WERI-Rb-1 (cell line): ENCODE data around the gene PEMT.

Experiments used
- DNase-seq: peaks from one replicate; pipeline ENCODE4 v3.0.0-alpha.2; 2020
- H3K27ac ChIP-seq: fragments of 250-450 bp; sonication (Bioruptor Pico); 2 replicates; pipeline ENCODE4 v1.5.1; 2020; ENCODE audit warnings: mild to moderate bottlenecking, moderate library complexity
- H3K27me3 ChIP-seq: fragments of 250-450 bp; sonication (Bioruptor Pico); 2 replicates; pipeline ENCODE4 v1.5.1; 2021; ENCODE audit warnings: mild to moderate bottlenecking, low read depth, moderate library complexity; ENCODE audit not compliant: insufficient read depth, severe bottlenecking
- H3K36me3 ChIP-seq: fragments of 250-450 bp; sonication (Bioruptor Pico); 2 replicates; pipeline ENCODE4 v1.5.1; 2020; ENCODE audit warnings: mild to moderate bottlenecking, moderate library complexity
- H3K4me3 ChIP-seq: 2 replicates; pipeline ENCODE4 v1.5.1; 2011; ENCODE audit warnings: low read depth, mild to moderate bottlenecking, control low read depth, low read length
- H3K9me3 ChIP-seq: fragments of 250-450 bp; sonication (Bioruptor Pico); 2 replicates; pipeline ENCODE4 v1.5.1; 2021; ENCODE audit warnings: mild to moderate bottlenecking, moderate library complexity; ENCODE audit not compliant: severe bottlenecking
- TF ChIP-seq, protein P1 (sequence below): IDR thresholded peaks from 2 replicates; pipeline ENCODE4 v1.5.1; 2011; ENCODE audit warnings: low read depth, mild to moderate bottlenecking, control low read depth, inconsistent platforms, low read length

Gene PEMT

DNA sequence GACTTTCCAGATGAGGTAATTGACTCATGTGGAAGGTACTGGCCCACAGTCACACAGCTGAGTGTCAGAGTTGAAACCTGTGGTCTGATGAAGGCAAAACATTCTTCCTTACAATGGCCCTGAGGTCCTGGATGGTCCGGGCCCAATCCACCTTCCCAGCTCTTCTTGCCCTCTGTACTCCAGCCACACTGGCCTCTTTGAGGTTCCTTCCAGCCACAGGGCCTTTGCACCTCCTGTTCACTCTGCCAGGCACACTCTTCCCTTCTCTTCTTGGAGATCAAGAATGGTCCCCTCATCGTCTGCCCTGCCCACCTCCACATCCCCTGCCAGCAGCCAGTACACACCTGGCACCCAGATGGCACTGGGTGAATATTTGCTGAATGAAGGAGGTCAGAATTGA is 6.5 kb upstream of the PEMT start:
- Histone ChIP-seq H3K9me3 (no peaks in the 10 kb centered on the region), H3K36me3 (no peaks in the 10 kb centered on the region), H3K27ac (no peak overlapping the region), H3K4me3 (no peak overlapping the region), H3K27me3 (no peaks in the 10 kb centered on the region)
- no peak for DNase-seq
- TF ChIP-seq, protein P1, sequence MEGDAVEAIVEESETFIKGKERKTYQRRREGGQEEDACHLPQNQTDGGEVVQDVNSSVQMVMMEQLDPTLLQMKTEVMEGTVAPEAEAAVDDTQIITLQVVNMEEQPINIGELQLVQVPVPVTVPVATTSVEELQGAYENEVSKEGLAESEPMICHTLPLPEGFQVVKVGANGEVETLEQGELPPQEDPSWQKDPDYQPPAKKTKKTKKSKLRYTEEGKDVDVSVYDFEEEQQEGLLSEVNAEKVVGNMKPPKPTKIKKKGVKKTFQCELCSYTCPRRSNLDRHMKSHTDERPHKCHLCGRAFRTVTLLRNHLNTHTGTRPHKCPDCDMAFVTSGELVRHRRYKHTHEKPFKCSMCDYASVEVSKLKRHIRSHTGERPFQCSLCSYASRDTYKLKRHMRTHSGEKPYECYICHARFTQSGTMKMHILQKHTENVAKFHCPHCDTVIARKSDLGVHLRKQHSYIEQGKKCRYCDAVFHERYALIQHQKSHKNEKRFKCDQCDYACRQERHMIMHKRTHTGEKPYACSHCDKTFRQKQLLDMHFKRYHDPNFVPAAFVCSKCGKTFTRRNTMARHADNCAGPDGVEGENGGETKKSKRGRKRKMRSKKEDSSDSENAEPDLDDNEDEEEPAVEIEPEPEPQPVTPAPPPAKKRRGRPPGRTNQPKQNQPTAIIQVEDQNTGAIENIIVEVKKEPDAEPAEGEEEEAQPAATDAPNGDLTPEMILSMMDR = no peak

DNA sequence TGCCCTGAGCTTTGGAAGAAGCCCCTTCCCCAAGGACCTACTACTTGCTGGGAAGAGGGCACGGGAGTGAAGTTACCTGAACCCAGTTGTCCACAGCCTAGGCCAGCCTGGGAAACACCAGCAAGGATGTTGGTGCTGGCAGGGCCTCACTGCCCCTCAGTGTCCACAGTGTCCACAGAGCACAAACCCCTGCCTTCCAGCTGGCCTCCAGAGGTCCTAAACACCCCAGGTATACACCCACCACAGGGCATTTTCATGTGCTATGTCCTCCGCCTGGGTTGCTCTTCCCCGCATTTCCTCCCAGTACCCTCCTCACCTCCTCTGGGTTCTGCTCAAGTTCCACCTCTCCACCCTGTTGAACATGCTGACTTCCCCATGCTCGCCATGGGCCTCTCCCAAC is 4.2 kb upstream of the PEMT start:
- Histone ChIP-seq H3K27me3 (no peaks in the 10 kb centered on the region), H3K4me3 (no peak overlapping the region), H3K27ac (no peak overlapping the region), H3K36me3 (no peaks in the 10 kb centered on the region), H3K9me3 (no peaks in the 10 kb centered on the region)
- TF ChIP-seq, protein P1 = no peak
- no peak for DNase-seq

DNA sequence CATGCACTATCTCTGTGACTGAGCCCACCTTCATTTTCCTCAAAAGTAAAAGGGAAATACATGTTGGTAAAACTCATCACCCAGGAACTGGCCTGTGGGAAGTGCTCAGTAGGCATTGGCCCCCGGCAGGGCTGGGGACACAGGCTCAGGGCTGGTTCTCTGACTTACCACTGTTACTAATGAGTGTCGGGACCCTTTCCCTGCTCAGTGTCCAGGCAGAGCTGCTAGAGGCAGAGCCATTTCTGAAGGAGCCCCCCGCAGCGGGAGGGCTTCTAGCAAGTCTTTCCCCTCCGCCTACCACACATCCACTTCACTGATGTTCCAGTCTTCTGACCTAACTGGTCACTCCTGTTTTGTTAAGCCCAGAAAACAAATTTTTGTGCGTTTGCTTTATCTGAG is 1.7 kb upstream of the PEMT start:
- H3K36me3 ChIP-seq = no peaks in the 10 kb centered on the region
- no peak overlapping the region for H3K27ac ChIP-seq
- no peaks in the 10 kb centered on the region for H3K9me3 ChIP-seq
- H3K27me3 ChIP-seq = no peaks in the 10 kb centered on the region
- DNase-seq = no peak
- H3K4me3 ChIP-seq = no peak overlapping the region
- TF ChIP-seq, protein P1 = no peak

DNA sequence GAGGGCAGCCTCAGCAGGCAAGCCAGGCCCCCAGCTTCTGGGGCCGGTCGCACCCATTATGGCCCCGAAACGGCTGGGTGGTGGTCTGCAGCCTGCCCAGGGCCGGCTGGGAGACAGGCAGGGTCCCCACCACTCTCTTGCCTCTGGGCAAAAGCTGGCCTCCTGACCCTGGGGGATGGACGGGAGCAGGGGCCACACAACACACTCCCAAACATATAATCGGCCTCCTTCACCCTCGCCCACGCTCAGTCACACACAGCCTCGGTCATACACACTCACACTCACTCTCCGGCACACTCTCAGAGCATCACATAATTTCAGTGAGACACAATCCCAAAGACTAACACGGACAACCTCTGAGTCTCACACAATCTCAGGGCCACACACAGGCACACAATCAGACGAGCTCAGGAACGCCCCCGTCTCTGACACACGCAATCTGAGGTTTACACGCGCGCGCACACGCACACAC is 589 bp downstream of the PEMT start:
- H3K9me3 ChIP-seq = no peaks in the 10 kb centered on the region
- H3K36me3 ChIP-seq = no peaks in the 10 kb centered on the region
- H3K4me3 ChIP-seq = peak overlapping the region; percentile 82
- H3K27ac ChIP-seq = peak overlapping the region; percentile 94
- no peak for DNase-seq
- TF ChIP-seq, protein P1 = no peak
- H3K27me3 ChIP-seq = no peaks in the 10 kb centered on the region

DNA sequence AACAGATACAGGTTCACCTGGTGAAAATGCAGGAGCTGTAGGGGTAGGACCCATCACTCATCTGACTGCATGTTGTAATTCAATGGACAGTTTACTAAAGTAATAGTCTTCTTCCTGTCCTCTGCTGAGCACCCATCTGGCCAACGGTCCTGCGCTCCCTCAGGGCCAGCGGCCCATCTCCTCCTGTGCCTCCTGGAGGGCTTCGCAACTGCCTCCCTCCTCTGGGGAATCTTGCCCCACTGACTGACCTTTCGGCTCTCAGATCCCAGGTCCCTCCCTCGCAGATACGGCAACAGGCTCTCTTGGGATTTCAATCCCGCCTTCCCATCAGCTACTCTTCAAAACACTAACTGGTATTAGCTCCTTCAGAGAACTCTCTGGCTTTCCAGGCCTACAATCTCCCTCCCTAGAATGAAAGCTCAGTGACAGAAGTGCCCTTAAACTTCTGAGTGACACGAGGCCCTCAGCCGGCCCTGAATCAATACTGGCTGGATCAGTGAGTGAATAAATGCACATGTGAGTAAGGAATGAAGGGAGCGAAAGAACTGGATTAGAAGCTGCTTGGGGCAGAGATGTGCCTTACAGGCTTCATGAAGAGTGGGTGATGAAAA is 1.3 kb downstream of the PEMT start:
- Histone ChIP-seq H3K36me3 (no peaks in the 10 kb centered on the region), H3K27me3 (no peaks in the 10 kb centered on the region), H3K4me3 (peak overlapping the region; percentile 82), H3K27ac (peak overlapping the region; percentile 94), H3K9me3 (no peaks in the 10 kb centered on the region)
- no peak for DNase-seq
- TF ChIP-seq, protein P1 = no peak
